ENCODE data around the gene SPEF2. TPM values are rescaled to one million over a fixed set of nuclear protein-coding genes. Genes with fewer than 3 reads are reported as not detected.

SPEF2 gene
- total RNA-seq, 1 donor from 2014 or later, result 10.0 TPM

- H3K27me3 Mint-ChIP-seq (ENCODE audit: low read depth), result no peaks in the 10 kb centered on the region
- H3K4me3 Mint-ChIP-seq (ENCODE audit: low read depth), result no peak overlapping the region
- peaks cover 4% of the 10 kb centered on the region for H3K9me3 Mint-ChIP-seq
- no peak for DNase-seq (ENCODE audit: low spot score)
- H3K36me3 Mint-ChIP-seq (ENCODE audit: low read depth), result peaks cover 16% of the 10 kb centered on the region
- intact Hi-C loops (cut with micrococcal nuclease), result no loop called here
- peaks cover 23% of the 10 kb centered on the region for H3K4me1 Mint-ChIP-seq (ENCODE audit: low read depth)
- no peak overlapping the region for H3K27ac Mint-ChIP-seq
These were observed 8.4 kb downstream of the SPEF2 start for GRCh38 chr5:35626108-35626507.

DNA sequence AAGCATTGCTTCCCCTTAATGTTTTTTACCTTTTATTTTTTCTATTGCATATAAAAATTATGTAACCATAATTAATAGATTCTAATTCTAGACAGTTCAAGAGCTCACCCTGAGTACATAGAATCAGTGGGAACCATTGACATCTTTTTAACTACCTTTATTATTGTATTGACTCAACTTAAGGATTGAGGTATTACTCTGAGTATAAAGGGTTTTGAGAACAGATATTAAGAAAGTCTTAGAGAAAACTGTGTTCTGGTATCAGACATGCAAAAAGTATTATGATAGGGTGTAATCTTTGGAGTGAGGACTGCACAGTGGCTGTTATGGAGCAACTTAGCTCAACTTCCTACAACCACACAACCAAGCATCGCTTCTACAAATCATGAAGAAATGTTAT, 8.9 kb downstream of the SPEF2 start:
- intact Hi-C loops (cut with micrococcal nuclease), result no loop called here

GRCh38 chr5:35634326-35634725, 16.7 kb downstream of the SPEF2 start:
- Mint-ChIP-seq H3K4me1 (ENCODE audit: low read depth) (no peaks in the 10 kb centered on the region), H3K9me3 (peaks cover 40% of the 10 kb centered on the region), H3K36me3 (ENCODE audit: low read depth) (peaks cover 52% of the 10 kb centered on the region), H3K4me3 (ENCODE audit: low read depth) (no peak overlapping the region), H3K27ac (no peak overlapping the region), H3K27me3 (ENCODE audit: low read depth) (no peaks in the 10 kb centered on the region)
- DNase-seq (ENCODE audit: low spot score), result no peak
- intact Hi-C loops (cut with micrococcal nuclease), result no loop called here

More for the DNA sequence above, 8.9 kb downstream of the SPEF2 start:
- H3K4me3 Mint-ChIP-seq (ENCODE audit: low read depth), result no peak overlapping the region
- H3K27me3 Mint-ChIP-seq (ENCODE audit: low read depth), result no peaks in the 10 kb centered on the region
- peaks cover 21% of the 10 kb centered on the region for H3K36me3 Mint-ChIP-seq (ENCODE audit: low read depth)
- H3K4me1 Mint-ChIP-seq (ENCODE audit: low read depth), result peaks cover 23% of the 10 kb centered on the region
- no peak for DNase-seq (ENCODE audit: low spot score)
- H3K27ac Mint-ChIP-seq, result no peak overlapping the region
- peaks cover 9% of the 10 kb centered on the region for H3K9me3 Mint-ChIP-seq

- no peak overlapping the region for H3K4me3 Mint-ChIP-seq (ENCODE audit: low read depth)
- no peak for DNase-seq (ENCODE audit: low spot score)
- H3K27me3 Mint-ChIP-seq (ENCODE audit: low read depth), result no peaks in the 10 kb centered on the region
- no peak overlapping the region for H3K27ac Mint-ChIP-seq
- intact Hi-C loops (cut with micrococcal nuclease), result no loop called here
- peaks cover 8% of the 10 kb centered on the region for H3K9me3 Mint-ChIP-seq
- no peaks in the 10 kb centered on the region for H3K4me1 Mint-ChIP-seq (ENCODE audit: low read depth)
- H3K36me3 Mint-ChIP-seq (ENCODE audit: low read depth), result peaks cover 21% of the 10 kb centered on the region
These were observed 23.0 kb downstream of the SPEF2 start for GRCh38 chr5:35640623-35641022.

DNA sequence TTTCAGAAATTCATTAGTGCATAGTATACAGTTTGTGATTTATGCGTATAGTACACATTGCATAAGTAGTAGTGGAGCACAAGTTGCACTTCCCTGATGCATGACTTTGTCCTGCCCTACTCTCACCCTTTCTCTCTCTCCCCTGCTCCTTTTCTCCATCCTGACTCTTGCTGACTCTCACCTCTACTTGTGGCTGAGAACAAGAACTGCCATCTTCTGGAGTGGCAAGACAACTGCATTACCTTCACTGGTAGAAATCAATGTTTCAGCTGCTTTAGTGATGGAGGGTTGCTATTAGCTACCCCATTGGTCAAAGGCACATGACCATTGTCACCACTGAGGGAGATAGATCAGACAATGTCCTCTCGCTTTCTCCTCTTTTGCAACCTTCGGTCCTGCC, 26.9 kb downstream of the SPEF2 start:
- Mint-ChIP-seq H3K9me3 (no peaks in the 10 kb centered on the region), H3K27me3 (ENCODE audit: low read depth) (no peaks in the 10 kb centered on the region), H3K36me3 (ENCODE audit: low read depth) (peaks cover 12% of the 10 kb centered on the region), H3K27ac (no peak overlapping the region), H3K4me3 (ENCODE audit: low read depth) (no peak overlapping the region), H3K4me1 (ENCODE audit: low read depth) (no peaks in the 10 kb centered on the region)
- intact Hi-C loops (cut with micrococcal nuclease), result no loop called here
- no peak for DNase-seq (ENCODE audit: low spot score)

DNA sequence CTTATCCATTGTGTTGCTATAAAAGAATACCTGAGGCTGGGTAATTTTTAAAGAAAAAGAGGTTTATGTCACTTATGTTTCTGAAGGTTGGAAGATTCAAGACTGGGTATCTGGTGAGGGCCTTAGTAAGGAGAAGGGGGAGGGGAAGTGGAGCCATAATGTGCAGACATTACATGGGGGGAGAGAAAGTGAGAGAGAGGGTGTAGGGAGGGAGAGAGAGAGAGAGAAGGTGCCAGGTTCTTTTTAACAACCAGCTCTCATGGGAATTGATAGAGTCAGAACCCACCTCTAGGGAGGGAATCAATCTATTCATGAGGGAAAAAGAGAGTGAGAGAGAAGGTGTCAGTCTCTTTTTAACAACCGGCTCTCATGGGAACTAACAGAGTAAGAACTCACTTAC, 29.5 kb downstream of the SPEF2 start:
- Mint-ChIP-seq H3K4me1 (ENCODE audit: low read depth) (peaks cover 7% of the 10 kb centered on the region), H3K36me3 (ENCODE audit: low read depth) (peaks cover 8% of the 10 kb centered on the region), H3K4me3 (ENCODE audit: low read depth) (no peak overlapping the region), H3K9me3 (no peaks in the 10 kb centered on the region), H3K27ac (no peak overlapping the region), H3K27me3 (ENCODE audit: low read depth) (no peaks in the 10 kb centered on the region)
- DNase-seq (ENCODE audit: low spot score), result no peak
- intact Hi-C loops (cut with micrococcal nuclease), result no loop called here

GRCh38 chr5:35647712-35648111, 30.0 kb downstream of the SPEF2 start:
- Mint-ChIP-seq H3K4me1 (ENCODE audit: low read depth) (peaks cover 7% of the 10 kb centered on the region), H3K4me3 (ENCODE audit: low read depth) (no peak overlapping the region), H3K27ac (no peak overlapping the region), H3K27me3 (ENCODE audit: low read depth) (no peaks in the 10 kb centered on the region), H3K9me3 (no peaks in the 10 kb centered on the region), H3K36me3 (ENCODE audit: low read depth) (peaks cover 6% of the 10 kb centered on the region)
- intact Hi-C loops (cut with micrococcal nuclease), result no loop called here
- no peak for DNase-seq (ENCODE audit: low spot score)

GRCh38 chr5:35651002-35651756, 33.5 kb downstream of the SPEF2 start:
- no peaks in the 10 kb centered on the region for H3K9me3 Mint-ChIP-seq
- no peak overlapping the region for H3K27ac Mint-ChIP-seq
- no peak overlapping the region for H3K4me3 Mint-ChIP-seq (ENCODE audit: low read depth)
- H3K27me3 Mint-ChIP-seq (ENCODE audit: low read depth), result no peaks in the 10 kb centered on the region
- H3K36me3 Mint-ChIP-seq (ENCODE audit: low read depth), result peaks cover 5% of the 10 kb centered on the region
- H3K4me1 Mint-ChIP-seq (ENCODE audit: low read depth), result peaks cover 11% of the 10 kb centered on the region
- peak; percentile 46 for DNase-seq (ENCODE audit: low spot score)
- intact Hi-C loops (cut with micrococcal nuclease), result loop anchor here (1.0 to 5.0 kb wide), 4 partner anchors 126 to 275 kb away; no protein-coding TSS in a partner anchor

DNA sequence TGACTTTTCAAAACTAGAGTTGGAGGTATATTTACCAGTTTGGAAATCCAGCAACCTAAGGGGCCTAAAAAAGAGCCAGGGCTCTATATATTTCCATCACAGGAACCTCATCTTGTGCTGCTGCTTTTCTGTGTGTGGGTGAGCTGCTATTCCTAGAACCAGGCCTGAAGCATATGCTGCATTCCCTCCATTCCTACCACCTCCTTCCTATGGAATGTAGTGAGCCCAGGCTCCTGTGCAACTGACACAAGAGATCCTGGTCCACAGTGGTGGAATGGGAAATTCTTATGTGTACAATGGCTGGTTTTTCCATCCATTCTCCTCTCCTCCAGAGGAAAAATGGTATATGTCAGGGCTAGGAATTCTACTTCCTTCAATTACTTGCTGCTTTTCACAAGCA, 39.1 kb downstream of the SPEF2 start:
- no peak overlapping the region for H3K4me3 Mint-ChIP-seq (ENCODE audit: low read depth)
- DNase-seq (ENCODE audit: low spot score), result no peak
- peaks cover 14% of the 10 kb centered on the region for H3K4me1 Mint-ChIP-seq (ENCODE audit: low read depth)
- intact Hi-C loops (cut with micrococcal nuclease), result no loop called here
- no peaks in the 10 kb centered on the region for H3K9me3 Mint-ChIP-seq
- no peaks in the 10 kb centered on the region for H3K27me3 Mint-ChIP-seq (ENCODE audit: low read depth)
- H3K27ac Mint-ChIP-seq, result no peak overlapping the region
- peaks cover 11% of the 10 kb centered on the region for H3K36me3 Mint-ChIP-seq (ENCODE audit: low read depth)

DNA sequence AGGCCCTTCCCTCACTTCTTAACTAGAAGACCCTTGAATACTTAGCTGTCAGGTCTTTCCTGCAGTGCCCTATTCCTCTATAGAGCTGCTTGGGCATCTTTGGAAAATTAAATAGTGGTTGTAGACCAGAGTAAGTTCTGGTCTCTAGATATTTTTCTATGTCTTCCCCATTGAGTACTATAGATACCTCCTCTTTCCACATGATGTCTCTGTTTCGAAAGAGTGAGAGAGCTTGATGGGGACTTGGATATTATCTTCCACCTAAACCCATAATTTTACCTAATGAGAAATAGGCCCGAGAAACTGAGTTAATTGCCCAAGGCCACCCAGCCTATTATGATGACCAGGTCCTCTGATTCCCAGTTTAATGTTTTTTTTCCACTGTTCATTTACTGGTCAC, 40.2 kb downstream of the SPEF2 start:
- Mint-ChIP-seq H3K36me3 (ENCODE audit: low read depth) (peaks cover 22% of the 10 kb centered on the region), H3K9me3 (peaks cover 10% of the 10 kb centered on the region), H3K4me1 (ENCODE audit: low read depth) (peaks cover 14% of the 10 kb centered on the region), H3K27ac (no peak overlapping the region), H3K4me3 (ENCODE audit: low read depth) (no peak overlapping the region), H3K27me3 (ENCODE audit: low read depth) (no peaks in the 10 kb centered on the region)
- DNase-seq (ENCODE audit: low spot score), result no peak
- intact Hi-C loops (cut with micrococcal nuclease), result no loop called here

- Mint-ChIP-seq H3K4me3 (ENCODE audit: low read depth) (no peak overlapping the region), H3K27me3 (ENCODE audit: low read depth) (no peaks in the 10 kb centered on the region), H3K27ac (no peak overlapping the region), H3K9me3 (peaks cover 21% of the 10 kb centered on the region), H3K4me1 (ENCODE audit: low read depth) (peaks cover 15% of the 10 kb centered on the region), H3K36me3 (ENCODE audit: low read depth) (peaks cover 29% of the 10 kb centered on the region)
- no peak for DNase-seq (ENCODE audit: low spot score)
- intact Hi-C loops (cut with micrococcal nuclease), result no loop called here
These were observed 41.9 kb downstream of the SPEF2 start for GRCh38 chr5:35659556-35659955.

GRCh38 chr5:35660451-35660850, 42.8 kb downstream of the SPEF2 start:
- H3K9me3 Mint-ChIP-seq, result peaks cover 21% of the 10 kb centered on the region
- H3K36me3 Mint-ChIP-seq (ENCODE audit: low read depth), result peaks cover 33% of the 10 kb centered on the region
- no peak for DNase-seq (ENCODE audit: low spot score)
- H3K4me1 Mint-ChIP-seq (ENCODE audit: low read depth), result peaks cover 20% of the 10 kb centered on the region
- H3K27ac Mint-ChIP-seq, result no peak overlapping the region
- intact Hi-C loops (cut with micrococcal nuclease), result no loop called here
- no peak overlapping the region for H3K4me3 Mint-ChIP-seq (ENCODE audit: low read depth)
- H3K27me3 Mint-ChIP-seq (ENCODE audit: low read depth), result no peaks in the 10 kb centered on the region

DNA sequence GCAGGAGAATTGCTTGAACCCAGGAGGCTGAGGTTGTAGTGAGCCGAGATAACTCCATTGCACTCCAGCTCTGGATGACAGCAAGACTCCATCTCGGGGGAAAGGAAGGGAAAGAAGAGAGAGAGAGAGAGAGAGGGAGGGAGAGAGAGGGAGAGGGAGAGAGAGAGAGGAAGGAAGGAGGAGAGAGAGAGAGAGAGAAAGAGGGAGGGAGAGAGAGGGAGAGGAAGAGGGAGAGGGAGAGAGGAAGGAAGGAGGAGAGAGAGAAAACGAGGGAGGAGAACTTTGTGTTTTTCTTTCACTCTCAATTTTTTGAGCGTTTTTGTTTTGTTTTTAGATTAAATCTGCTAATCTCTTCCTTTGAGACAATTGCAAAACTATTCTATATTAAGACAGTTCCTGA, 46.9 kb downstream of the SPEF2 start:
- Mint-ChIP-seq H3K36me3 (ENCODE audit: low read depth) (peaks cover 52% of the 10 kb centered on the region), H3K4me3 (ENCODE audit: low read depth) (no peak overlapping the region)
- intact Hi-C loops (cut with micrococcal nuclease), result no loop called here

More for the DNA sequence above, 46.9 kb downstream of the SPEF2 start:
- Mint-ChIP-seq H3K27ac (no peak overlapping the region), H3K9me3 (peaks cover 21% of the 10 kb centered on the region), H3K4me1 (ENCODE audit: low read depth) (peaks cover 30% of the 10 kb centered on the region), H3K27me3 (ENCODE audit: low read depth) (peaks cover 3% of the 10 kb centered on the region)
- DNase-seq (ENCODE audit: low spot score), result no peak

Measured in activated T-helper 2 cell treated with anti-CD3 and anti-CD28 coated beads, Interferon-gamma antibody, Interleukin-2, Interleukin-4, amounts not matched to agents 10 μg/mL and 5 μg/mL and 100 μg/mL, durations not matched to agents 14 hours and 24 hours and 36 hours (primary cell).